Ectodermal cell (in vitro differentiated cells): ENCODE measurements around the gene CDO1. TPM values are rescaled to one million over a fixed set of nuclear protein-coding genes. Genes with fewer than 3 reads are reported as not detected.

Source experiments
- H3K27ac ChIP-seq: 2 replicates; pipeline ENCODE4 v1.7.0; 2013; ENCODE audit warnings: mild to moderate bottlenecking, low read depth, low read length; ENCODE audit not compliant: insufficient read depth, poor library complexity, severe bottlenecking
- H3K27me3 ChIP-seq: 2 replicates; pipeline ENCODE4 v1.7.0; 2013; ENCODE audit warnings: mild to moderate bottlenecking, low read length; ENCODE audit not compliant: insufficient read depth, control insufficient read depth, poor library complexity, severe bottlenecking
- H3K36me3 ChIP-seq: one replicate; pipeline ENCODE4 v1.7.0; 2013; ENCODE audit warnings: low read length; ENCODE audit not compliant: control insufficient read depth, insufficient read depth
- H3K4me1 ChIP-seq: one replicate; pipeline ENCODE4 v1.7.0; 2013; ENCODE audit warnings: low read length; ENCODE audit not compliant: control insufficient read depth, insufficient read depth
- H3K4me3 ChIP-seq: 2 replicates; pipeline ENCODE4 v1.7.0; 2013; ENCODE audit warnings: low read depth, low read length, control low read depth; ENCODE audit not compliant: insufficient read depth
- H3K9me3 ChIP-seq: 2 replicates; pipeline ENCODE4 v1.7.0; 2013; ENCODE audit warnings: mild to moderate bottlenecking, low read length, moderate library complexity; ENCODE audit not compliant: control insufficient read depth
- WGBS, 2 experiments: methylation state at CpG; one replicate each; pipeline ENCODE4 v1.1.7; 2013; ENCODE audit warnings: missing lambda C conversion rate in 2 of 2; 5-methylcytosine and 5-hydroxymethylcytosine counted together
- polyA plus RNA-seq, 4 experiments: library from polyadenylated mRNA; stranded (reverse); fragments of 50-300 nt; gene quantifications; one replicate each; pipeline ENCODE4 v1.2.3, GENCODE V29; 2013

The CDO1 gene
- 29.4 TPM for polyA plus RNA-seq (2013, experiment 1 of 4)
- polyA plus RNA-seq (2013, experiment 2 of 4) = 25.2 TPM
- 27.4 TPM for polyA plus RNA-seq (2013, experiment 3 of 4)
- 29.1 TPM for polyA plus RNA-seq (2013, experiment 4 of 4)

DNA sequence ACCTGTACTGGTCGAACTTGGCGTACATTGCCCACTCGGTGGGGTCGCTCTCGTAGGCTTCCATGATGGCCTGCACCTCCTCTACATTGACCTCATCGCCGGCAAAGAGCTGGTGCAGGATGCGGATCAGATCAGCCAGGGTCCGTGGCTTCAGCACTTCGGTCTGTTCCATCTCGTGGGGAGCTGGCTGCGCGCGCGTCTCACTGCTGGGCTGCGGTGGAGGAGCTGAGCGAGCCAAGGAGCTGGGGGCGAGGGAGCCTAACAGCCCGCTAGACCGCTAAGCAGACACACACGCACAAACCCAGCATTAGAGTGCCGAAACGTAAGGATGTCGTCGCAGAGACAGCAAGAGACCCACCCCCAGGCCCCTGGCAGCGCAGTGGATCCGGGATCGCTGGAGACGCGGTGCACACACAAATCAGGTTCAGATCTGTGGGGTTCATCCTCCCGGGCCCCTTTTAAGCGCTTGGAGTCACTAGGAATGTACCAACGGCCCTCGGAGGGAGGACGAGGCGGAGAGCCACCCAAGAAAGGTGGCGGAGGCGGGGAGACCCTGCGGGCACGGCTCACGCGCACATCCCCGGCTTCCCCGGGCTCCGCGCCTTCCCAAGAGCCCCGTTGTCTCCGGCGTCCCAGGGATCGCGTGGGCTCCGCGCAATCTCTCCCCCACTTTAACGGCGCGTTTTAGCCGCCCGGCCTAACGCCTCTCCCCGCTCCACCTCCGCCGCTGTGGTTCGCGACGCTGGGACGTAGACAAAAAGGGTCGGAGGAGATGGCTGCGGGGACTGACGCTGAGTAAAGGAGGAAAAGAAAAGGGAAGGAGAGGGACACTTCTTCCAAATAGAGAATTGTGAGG lies at the start of gene CDO1:
CDO1 (minus strand) TSS at position 434 of the 856 bp plus-strand sequence; CDS start at position 172, 262 bp downstream.
- Histone ChIP-seq H3K27me3 (peaks cover 26% of the 10 kb centered on the region), H3K36me3 (no peaks in the 10 kb centered on the region), H3K4me1 (peaks cover 3% of the 10 kb centered on the region), H3K9me3 (no peaks in the 10 kb centered on the region), H3K4me3 (peak within 1 kb of the TSS; percentile 84), H3K27ac (peak within 1 kb of the TSS; percentile 92)
- 0% methylated on average over 69 of the region's 69 CpGs for WGBS, 2 experiments

DNA sequence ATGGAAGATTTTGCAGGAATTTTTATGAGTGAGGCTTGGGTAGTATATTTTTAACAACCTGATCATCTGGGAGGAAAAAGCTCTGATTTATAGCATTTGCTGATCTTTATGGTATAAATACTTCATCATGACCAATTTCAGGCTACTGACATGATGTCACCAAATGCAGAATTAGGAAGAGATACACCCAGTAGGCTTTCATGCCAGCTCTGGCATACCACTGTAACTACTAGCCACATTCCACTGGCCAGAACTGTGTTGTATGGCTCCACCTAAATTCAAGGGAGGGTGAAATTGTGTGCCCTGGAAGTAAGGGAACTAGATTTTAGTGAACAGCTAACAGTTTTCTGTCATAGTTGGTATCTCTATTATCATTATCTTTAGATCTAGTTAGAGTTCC lies 42.9 kb upstream of the CDO1 start:
- Histone ChIP-seq H3K4me1 (peaks cover 13% of the 10 kb centered on the region), H3K9me3 (no peaks in the 10 kb centered on the region), H3K27ac (no peak overlapping the region), H3K27me3 (no peaks in the 10 kb centered on the region), H3K4me3 (no peak overlapping the region), H3K36me3 (no peaks in the 10 kb centered on the region)

GRCh38 chr5:115858396-115858795 lies 41.9 kb upstream of the CDO1 start:
- no peak overlapping the region for H3K4me3 ChIP-seq
- peaks cover 13% of the 10 kb centered on the region for H3K4me1 ChIP-seq
- no peak overlapping the region for H3K27ac ChIP-seq
- no peaks in the 10 kb centered on the region for H3K36me3 ChIP-seq
- H3K27me3 ChIP-seq = no peaks in the 10 kb centered on the region
- 84 to 89% methylated on average over 3 of the region's 3 CpGs for WGBS, 2 experiments
- H3K9me3 ChIP-seq = no peaks in the 10 kb centered on the region

GRCh38 chr5:115857626-115858349 lies 41.3 kb upstream of the CDO1 start:
- Histone ChIP-seq H3K36me3 (no peaks in the 10 kb centered on the region), H3K27me3 (no peaks in the 10 kb centered on the region), H3K4me3 (no peak overlapping the region), H3K27ac (peak overlapping the region; percentile 4), H3K4me1 (peaks cover 13% of the 10 kb centered on the region), H3K9me3 (no peaks in the 10 kb centered on the region)
- 90% methylated on average over 2 of the region's 2 CpGs; no CpG with 5 or more reads in 1 of the 2 experiments for WGBS, 2 experiments

GRCh38 chr5:115857057-115857479 lies 40.6 kb upstream of the CDO1 start:
- Histone ChIP-seq H3K36me3 (no peaks in the 10 kb centered on the region), H3K27ac (peak overlapping the region; percentile 4), H3K4me3 (no peak overlapping the region), H3K27me3 (no peaks in the 10 kb centered on the region), H3K9me3 (no peaks in the 10 kb centered on the region), H3K4me1 (peaks cover 13% of the 10 kb centered on the region)
- WGBS, 2 experiments = 100% methylated on average over 1 of the region's 1 CpG; no CpG with 5 or more reads in 1 of the 2 experiments

DNA sequence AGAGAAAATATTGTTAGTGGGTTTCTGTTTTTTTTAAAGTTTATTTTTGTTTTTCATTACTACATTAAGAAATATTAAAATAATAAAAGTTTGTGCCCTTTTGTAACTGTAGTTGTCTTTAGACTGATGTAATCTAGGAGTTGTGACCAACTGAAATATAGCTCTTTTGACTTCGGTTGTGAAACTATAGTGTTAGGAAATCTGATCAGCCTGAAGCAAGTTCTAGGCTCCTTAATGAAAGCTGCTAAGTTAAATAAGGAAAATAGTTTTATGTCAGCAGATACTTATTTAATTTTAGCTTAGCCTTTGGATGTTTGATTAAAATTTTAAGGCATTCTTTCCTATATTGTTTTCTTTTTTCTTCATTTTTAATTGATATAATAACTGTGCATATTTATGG lies 39.5 kb upstream of the CDO1 start:
- H3K4me3 ChIP-seq = no peak overlapping the region
- H3K27me3 ChIP-seq = no peaks in the 10 kb centered on the region
- no peaks in the 10 kb centered on the region for H3K9me3 ChIP-seq
- peaks cover 13% of the 10 kb centered on the region for H3K4me1 ChIP-seq
- no peaks in the 10 kb centered on the region for H3K36me3 ChIP-seq
- no peak overlapping the region for H3K27ac ChIP-seq
- 91 to 100% methylated on average over 1 of the region's 1 CpG for WGBS, 2 experiments

GRCh38 chr5:115854139-115854538 lies 37.7 kb upstream of the CDO1 start:
- Histone ChIP-seq H3K4me3 (no peak overlapping the region), H3K27me3 (no peaks in the 10 kb centered on the region), H3K4me1 (peaks cover 13% of the 10 kb centered on the region), H3K36me3 (no peaks in the 10 kb centered on the region), H3K9me3 (no peaks in the 10 kb centered on the region), H3K27ac (no peak overlapping the region)
- 98 to 100% methylated on average over 3 of the region's 3 CpGs for WGBS, 2 experiments

DNA sequence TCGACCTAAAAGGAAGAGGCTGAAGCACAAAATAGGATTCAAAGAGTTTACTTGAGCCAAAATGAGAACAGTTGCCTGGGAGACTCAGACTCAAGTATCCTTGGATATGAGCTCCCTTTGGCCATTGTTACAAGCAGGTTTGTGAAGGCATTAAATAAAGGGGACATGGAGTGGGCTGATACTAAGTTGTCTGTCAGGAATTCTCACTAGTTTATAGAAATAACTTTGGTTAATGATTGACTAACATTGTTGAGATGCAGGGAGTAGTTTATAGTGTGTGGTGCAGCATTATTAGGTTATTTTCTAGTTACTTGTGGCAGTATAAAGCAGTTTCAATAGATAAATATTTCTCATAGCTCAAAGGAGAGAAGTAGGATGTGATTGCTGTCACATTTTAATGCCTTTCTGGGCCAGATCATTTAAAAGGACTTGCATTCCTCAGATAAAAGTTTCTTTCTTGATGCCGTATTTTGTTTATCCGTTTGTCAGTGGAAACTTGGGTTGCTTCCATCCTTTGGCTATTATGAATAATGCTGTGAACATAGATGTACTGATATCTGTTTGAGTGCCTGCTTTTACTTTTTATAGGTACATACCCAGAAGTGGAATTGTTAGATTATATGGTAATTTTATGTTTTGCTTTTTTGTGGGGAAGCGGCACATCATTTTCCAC lies 34.4 kb upstream of the CDO1 start:
- H3K36me3 ChIP-seq = no peaks in the 10 kb centered on the region
- no peak overlapping the region for H3K4me3 ChIP-seq
- 87 to 96% methylated on average over 3 of the region's 4 CpGs for WGBS, 2 experiments
- peak overlapping the region; percentile 20 for H3K27ac ChIP-seq
- H3K27me3 ChIP-seq = no peaks in the 10 kb centered on the region
- H3K9me3 ChIP-seq = no peaks in the 10 kb centered on the region
- no peaks in the 10 kb centered on the region for H3K4me1 ChIP-seq

- Histone ChIP-seq H3K4me3 (no peak overlapping the region), H3K27ac (no peak overlapping the region), H3K27me3 (no peaks in the 10 kb centered on the region), H3K4me1 (no peaks in the 10 kb centered on the region), H3K9me3 (no peaks in the 10 kb centered on the region), H3K36me3 (no peaks in the 10 kb centered on the region)
- 90 to 94% methylated on average over 3 of the region's 3 CpGs for WGBS, 2 experiments
Observed at GRCh38 chr5:115849258-115849798, 32.9 kb upstream of the CDO1 start.
